ENCODE data around the gene RAI14.

DNA sequence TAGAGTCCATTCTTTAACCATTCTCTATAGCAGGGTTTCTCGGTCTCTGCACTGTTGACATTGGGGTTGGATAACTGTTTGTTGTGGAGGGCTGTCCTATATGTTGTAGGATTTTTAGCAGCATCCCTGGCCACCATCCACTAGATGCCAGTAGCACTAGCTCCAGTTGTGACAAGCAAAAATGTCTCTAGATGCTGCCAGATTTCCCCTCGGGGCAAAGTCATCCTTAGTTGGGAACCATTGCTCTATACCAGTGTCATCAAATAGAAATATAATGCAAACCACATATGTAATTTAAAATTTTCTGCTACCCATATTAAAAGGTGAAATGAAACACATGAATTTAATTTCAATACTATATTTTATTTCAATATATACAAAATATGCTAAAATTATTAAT is 185.7 kb downstream of the RAI14 start:
- TF ChIP-seq CTBP1 (IDR thresholded peaks at IDR 0.05; ENCODE audit: borderline replicate concordance) (no peak), FOXK2 (IDR thresholded peaks at IDR 0.05) (no peak)

All from HEK293T (cell line).